Measurements from ENCODE around the gene DGKI.

DGKI gene

GRCh38 chr7:137337902-137338301, 508.9 kb downstream of the DGKI start:
- DNase-seq = no peak

GRCh38 chr7:137335814-137336213, 511.0 kb downstream of the DGKI start:
- no peak for DNase-seq

GRCh38 chr7:137331378-137331777, 515.4 kb downstream of the DGKI start:
- no peak for DNase-seq
